Endometrial microvascular endothelial cells (primary cell): ENCODE results near the gene ATXN1. TPM values are rescaled to one million over a fixed set of nuclear protein-coding genes. Genes with fewer than 3 reads are reported as not detected.

ENCODE experiments used
- in situ Hi-C: cut with HindIII; loops from 2 replicates; pipeline ENCODE4 v1.10.0; 2017; ENCODE audit warnings: low sequenced_read_pairs, low pct_unique_long_range_greater_than_20kb; ENCODE audit errors: inconsistent ontology term
- total RNA-seq: library from RNA; depleted of rRNA; stranded (reverse); fragments of >200 nt; gene quantifications from one replicate; pipeline ENCODE4 v1.2.3, GENCODE V29; 2015; ENCODE audit errors: inconsistent ontology term

ATXN1 gene
- total RNA-seq, 1 donor from 2014 or later = 8.1 TPM

DNA sequence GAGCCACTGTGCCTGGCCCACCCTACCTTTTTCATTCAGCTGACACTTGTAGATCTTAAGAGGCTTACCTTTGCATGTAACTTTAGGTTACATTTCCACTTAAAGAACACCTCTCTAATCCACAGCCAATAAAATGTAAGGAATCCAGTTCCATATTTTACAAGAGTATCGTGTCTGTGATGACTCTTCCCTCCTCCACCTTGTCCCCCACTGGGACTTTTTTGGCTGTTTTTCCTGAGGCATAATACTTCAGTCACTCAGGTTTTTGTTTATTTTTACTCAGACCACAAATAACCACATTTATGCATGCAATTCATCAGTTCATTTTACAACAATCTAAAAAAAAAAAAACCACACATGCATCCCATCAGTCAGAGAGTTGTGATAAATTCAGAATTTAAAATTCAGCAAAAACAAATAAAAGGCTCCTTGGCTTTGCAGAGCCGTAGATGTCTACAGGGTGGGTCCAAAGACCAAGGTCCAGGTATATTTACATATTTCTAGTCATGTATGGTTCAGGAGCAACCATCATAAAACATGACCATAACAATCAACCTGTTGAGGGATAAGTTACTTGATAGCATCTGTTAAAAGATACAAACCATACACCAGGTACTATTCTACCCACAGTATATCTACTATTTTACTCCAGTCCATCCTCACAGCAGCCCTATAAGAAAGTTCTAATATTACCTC is 9.9 kb downstream of the ATXN1 start:
- in situ Hi-C loops = no loop called here

DNA sequence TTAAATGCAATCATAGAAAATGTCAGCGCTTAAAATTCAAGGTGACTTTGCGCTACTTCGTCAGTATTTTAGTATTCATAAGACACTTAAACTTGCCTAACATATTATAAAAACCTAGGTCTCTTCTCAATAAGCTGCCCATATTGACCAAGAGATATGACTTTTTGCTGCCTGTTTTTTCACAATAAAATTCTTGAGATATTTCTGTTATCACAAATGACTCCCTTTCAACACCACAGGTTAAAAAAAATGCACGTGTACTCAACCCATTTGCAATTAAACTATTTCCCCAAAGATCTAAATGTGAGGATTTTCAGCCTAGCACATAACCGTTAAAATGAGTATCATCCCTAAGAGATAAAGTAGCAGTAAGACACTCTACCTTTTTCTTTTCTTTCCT is 10.7 kb downstream of the ATXN1 start:
- in situ Hi-C loops = no loop called here

DNA sequence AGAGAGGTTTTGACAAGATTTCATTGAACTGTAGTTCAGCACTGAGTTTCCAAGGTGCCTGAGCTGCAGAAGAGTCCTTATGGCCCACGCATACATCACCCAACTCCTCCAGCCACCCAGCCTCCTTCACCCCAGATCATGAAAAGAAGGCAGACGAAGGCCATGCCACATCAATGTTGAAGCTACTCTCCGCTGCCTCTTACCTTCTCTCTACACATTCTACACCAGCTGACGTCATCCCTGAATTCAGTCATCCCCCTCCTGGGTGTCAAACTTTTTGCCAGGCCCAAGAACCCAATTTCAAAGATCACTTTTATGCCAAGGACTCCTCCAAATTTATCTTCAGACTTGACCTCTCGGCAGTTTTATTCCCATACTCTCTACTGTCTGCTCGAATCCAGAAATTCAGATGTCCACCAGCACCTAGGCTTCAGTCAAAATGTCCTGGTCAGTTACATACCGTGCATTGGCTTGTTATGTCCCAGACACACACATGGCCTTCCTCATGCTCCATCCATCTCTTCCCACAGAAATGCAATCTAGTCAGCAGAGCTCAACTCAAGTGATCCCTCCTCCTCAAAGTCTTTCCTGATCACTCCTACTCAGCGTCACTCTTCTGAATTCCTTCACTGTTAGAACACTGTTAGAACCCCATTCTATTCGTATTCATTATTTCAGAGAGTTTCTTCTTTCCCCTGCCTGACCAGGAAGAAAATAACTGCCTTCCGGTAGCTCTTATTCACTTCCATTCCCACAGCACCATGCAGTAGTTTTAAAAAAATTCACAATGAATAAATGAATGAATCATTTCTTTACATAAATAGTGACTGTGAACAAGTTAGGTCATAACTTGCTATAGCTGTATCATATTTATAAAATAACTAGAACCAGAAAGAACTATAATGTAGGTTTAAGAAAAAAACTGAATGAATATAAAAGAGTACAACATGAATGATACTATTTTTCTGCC is 11.5 kb downstream of the ATXN1 start:
- in situ Hi-C loops = no loop called here

- in situ Hi-C loops = no loop called here
Measured at GRCh38 chr6:16748025-16748319, 13.3 kb downstream of the ATXN1 start.

- in situ Hi-C loops = no loop called here
Measured at GRCh38 chr6:16747232-16748024, 13.8 kb downstream of the ATXN1 start.

DNA sequence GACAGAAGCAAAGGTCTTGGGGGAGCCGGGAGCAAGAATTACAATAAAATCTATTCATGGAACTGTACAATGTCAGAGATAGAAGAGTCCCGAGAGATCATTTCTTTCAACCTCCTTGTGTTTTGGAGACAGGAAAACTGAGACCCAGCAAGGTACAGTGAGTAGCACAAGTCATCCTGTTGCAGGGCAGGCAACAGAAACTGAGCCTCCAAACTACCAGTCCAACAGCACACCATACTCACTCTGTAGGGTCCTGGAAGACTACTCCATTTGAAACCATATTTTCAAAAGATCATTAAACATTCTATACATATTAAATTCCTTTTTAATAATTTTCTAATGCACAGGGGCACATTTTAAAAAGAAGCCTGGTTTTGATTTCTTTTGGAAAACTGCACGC is 14.4 kb downstream of the ATXN1 start:
- in situ Hi-C loops = no loop called here

- in situ Hi-C loops = no loop called here
Measured at GRCh38 chr6:16746401-16746800, 14.9 kb downstream of the ATXN1 start.

- in situ Hi-C loops = no loop called here
Measured at GRCh38 chr6:16743664-16744210, 17.5 kb downstream of the ATXN1 start.

DNA sequence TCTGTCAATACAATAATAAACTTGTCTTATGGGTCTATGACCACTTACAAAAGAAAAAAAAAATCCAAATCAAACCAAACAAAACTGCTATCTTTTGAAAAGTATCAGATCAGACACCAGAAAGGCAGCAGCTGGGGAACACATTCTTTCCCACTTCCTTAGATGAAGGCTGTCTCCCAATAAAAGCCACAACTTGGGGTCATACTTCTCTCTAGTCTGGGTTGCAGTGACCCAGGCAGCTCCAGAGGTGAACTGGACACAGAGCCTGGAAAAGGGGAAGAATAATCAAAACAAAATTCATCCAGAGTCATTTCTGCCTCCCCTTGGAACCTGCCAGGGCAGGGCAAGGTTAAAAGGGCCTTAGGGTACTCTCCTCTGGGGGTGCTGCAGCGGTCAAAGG is 19.1 kb downstream of the ATXN1 start:
- in situ Hi-C loops = no loop called here

DNA sequence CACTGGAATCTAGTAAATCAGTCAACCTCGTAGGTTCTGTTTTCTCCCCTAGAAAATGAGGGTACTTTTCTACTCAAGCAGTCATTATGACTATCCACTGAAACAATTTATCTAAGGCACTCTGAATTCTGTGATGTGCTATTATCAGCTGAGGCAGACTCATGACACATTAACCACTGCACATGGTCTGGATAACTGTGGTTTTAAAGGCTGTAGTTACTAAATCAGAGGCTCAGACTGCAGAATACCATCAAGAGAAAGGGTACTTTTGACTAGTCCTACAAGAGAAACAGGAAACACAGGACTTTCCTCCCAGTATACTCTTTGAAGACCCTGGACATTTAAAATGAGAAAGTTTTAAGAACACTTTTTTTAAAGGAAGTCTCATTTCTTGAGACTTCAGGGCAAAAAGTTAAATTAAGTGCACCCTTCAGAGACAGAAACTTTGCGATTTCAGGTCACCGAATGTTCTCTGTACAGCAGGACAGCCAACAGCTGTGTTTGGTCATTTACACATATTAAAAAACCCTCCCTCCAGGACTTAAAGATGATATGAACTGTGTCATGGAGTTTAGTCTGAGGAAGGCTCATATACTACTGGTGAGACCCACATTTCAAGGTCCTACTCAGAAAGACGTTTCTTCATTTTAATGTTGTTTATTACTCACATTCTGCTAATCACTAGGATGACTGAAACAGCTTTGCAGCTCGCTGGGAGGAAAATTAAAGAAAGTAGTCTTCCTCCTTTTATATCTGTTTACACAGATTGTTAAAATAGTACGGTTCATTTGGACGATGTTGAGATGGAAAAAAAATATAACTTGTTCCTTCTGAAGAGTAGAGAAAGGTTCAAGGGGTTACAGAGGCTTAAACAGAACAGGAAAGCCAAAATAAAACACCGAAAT is 19.9 kb downstream of the ATXN1 start:
- in situ Hi-C loops = no loop called here

GRCh38 chr6:16740097-16740496 is 21.2 kb downstream of the ATXN1 start:
- in situ Hi-C loops = no loop called here

DNA sequence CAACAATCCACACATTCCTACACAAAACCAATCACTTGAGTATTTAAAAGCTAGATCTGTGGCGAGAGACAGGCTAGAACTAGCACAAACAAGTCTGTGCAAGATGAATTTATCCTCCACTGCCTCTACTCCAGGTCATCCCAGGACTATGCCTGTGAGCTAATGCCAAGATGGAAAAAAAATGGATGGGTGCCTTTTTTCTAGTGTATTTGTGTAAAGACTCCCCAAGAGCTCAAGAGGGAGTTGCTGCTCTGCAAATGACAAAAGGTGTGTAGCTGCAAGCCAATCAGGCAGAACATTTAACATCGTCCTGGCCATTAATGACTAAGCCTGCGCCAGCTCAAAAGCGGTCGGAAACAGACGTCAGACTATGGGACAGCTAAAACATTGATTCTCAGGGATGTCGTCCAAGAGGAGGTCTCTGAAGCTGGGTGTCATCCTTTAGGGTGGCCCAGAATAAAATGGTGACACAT is 21.9 kb downstream of the ATXN1 start:
- in situ Hi-C loops = no loop called here

DNA sequence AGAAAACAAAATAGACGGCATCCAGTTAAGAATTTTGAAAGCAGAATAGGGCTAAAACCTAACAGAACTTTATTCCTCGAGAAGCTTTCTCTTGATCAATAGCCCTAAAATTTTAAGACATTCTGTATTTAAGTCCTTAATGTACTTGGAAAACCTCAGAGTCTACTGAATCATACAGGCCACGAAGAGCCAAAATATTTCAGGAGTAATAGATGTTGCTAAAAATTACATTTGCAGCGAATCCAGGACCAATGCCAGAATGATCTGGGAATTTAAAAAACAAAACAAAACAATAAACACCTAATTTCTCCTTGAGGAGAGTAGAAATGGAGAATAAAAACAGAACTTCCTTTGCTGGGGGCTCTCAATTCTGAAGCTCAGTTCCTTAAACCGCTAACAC is 23.3 kb downstream of the ATXN1 start:
- in situ Hi-C loops = no loop called here

- in situ Hi-C loops = no loop called here
Measured at GRCh38 chr6:16736856-16737775, 24.1 kb downstream of the ATXN1 start.

GRCh38 chr6:16735014-16735413 is 26.2 kb downstream of the ATXN1 start:
- in situ Hi-C loops = no loop called here

- in situ Hi-C loops = no loop called here
Measured at GRCh38 chr6:16733085-16733484, 28.2 kb downstream of the ATXN1 start.

DNA sequence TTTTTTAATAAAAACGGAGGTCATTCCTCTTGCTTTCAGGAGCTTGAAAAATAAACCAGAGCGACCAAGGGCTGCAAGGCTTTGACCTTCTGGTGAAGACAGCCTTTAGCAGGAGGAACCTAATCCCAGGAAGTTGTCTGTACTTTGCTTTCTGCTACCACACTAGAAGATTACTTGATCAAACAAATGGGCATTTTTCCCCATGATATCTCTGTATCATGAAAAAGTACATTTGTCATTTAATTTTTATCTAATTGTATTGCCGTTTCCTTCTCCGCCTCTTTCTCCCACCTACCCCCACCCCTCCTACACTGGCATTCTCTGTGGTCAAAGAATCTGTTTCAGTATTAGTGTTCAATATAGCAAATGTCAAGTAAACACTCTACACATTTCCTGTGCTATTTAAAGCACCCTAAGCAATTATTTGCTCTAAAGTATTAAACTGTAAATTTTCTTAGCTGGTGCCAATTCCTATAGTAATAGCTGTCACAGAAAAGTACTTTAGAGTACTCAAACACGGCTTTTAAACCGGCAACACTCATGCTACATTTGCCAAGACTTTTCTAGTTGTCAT is 29.7 kb downstream of the ATXN1 start:
- in situ Hi-C loops = no loop called here
